Right lobe of liver (tissue), 4 donors: ENCODE results near the gene PJA2.

Source experiments
- CTCF ChIP-seq, 4 donors: fragments of 200-600 bp in 3 of 4; fragments of 450-650 bp in 1 of 4; IDR thresholded peaks; one replicate each; pipeline versions ENCODE4 v1.5.1 to v1.8.0; 2016 to 2022; ENCODE audit warnings: antibody characterized with exemption in 4 of 4, mild to moderate bottlenecking in 2 of 4
- POLR2A ChIP-seq: fragments of 450-650 bp; IDR thresholded peaks from one replicate; pipeline ENCODE4 v1.6.1; 2017; ENCODE audit warnings: antibody characterized with exemption, mild to moderate bottlenecking
- donor health status: DM: no; HTN: no; CAD: no.
- donor health status: DM: no; HTN: no; CAD: no.
- donor health status: DM: no; HTN: yes; CAD: no.

DNA sequence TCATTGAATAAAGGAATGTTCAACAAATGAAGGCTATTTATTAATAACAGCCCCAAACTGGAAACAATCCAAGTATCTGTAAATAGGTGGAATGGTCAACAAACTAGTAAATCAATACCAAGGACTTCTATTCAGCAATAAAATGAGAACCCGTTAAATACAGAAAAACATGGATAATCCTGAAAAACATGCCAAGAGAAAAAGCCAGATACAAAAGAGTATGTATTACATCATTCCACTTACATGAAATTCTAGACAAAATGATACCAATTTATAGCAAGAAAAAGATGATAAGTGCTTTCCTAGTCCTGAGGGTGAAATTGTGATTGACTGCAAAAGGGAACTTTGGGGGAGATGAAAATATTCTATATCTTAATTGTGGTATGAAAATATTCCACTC is 3.1 kb downstream of the PJA2 start:
- TF ChIP-seq CTCF (IDR thresholded peaks at IDR 0.05) (no peak), POLR2A (no peak)
